Trophoblast cell (in vitro differentiated cells and primary cell): Measurements from ENCODE around the gene EPHB2.
A peak's percentile ranks its signal among the peaks of the same experiment; 100 is the strongest.
"Not testable (repeated sequence)": the region's sequence is repeated elsewhere in the genome, so short reads cannot be mapped to it uniquely, and the experiment has no call there.

Experiments
- DNase-seq, 2 donors: peaks; one replicate each; pipeline ENCODE4 v3.0.0-alpha.2; 2016
- H2AFZ ChIP-seq: 2 replicates; pipeline ENCODE4 v1.6.1; 2013; ENCODE audit warnings: low read length, moderate library complexity, mild to moderate bottlenecking; ENCODE audit not compliant: insufficient read depth, poor library complexity
- H2AK5ac ChIP-seq: 2 replicates; pipeline ENCODE4 v1.6.1; 2013; ENCODE audit warnings: mild to moderate bottlenecking, low read length
- H2BK120ac ChIP-seq: 2 replicates; pipeline ENCODE4 v1.6.1; 2013; ENCODE audit warnings: low read length, mild to moderate bottlenecking, moderate library complexity; ENCODE audit not compliant: insufficient read depth, poor library complexity
- H2BK12ac ChIP-seq: 2 replicates; pipeline ENCODE4 v1.6.1; 2013; ENCODE audit warnings: mild to moderate bottlenecking, low read length, moderate library complexity
- H2BK5ac ChIP-seq: 2 replicates; pipeline ENCODE4 v1.6.1; 2013; ENCODE audit warnings: low read length, low read depth, moderate library complexity, mild to moderate bottlenecking; ENCODE audit not compliant: poor library complexity
- H3K14ac ChIP-seq: 2 replicates; pipeline ENCODE4 v1.6.1; 2013; ENCODE audit warnings: mild to moderate bottlenecking, low read length
- H3K18ac ChIP-seq: 2 replicates; pipeline ENCODE4 v1.6.1; 2013; ENCODE audit warnings: mild to moderate bottlenecking, low read length
- H3K23ac ChIP-seq: 2 replicates; pipeline ENCODE4 v1.6.1; 2013; ENCODE audit warnings: low read length
- H3K27ac ChIP-seq: 2 replicates; pipeline ENCODE4 v1.5.1; 2013; ENCODE audit warnings: low read depth, mild to moderate bottlenecking, inconsistent platforms, low read length, moderate library complexity
- H3K27me3 ChIP-seq: 2 replicates; pipeline ENCODE4 v1.6.1; 2013; ENCODE audit warnings: inconsistent platforms, mild to moderate bottlenecking, low read length, moderate library complexity; ENCODE audit not compliant: insufficient read depth
- H3K36me3 ChIP-seq, 2 experiments: 1 replicate in 1 of 2; 2 replicates in 1 of 2; pipeline ENCODE4 v1.6.1; 2013; ENCODE audit warnings: low read length in 2 of 2, mild to moderate bottlenecking in 2 of 2, moderate library complexity in 1 of 2; ENCODE audit not compliant: insufficient read depth in 2 of 2, control insufficient read depth in 1 of 2
- H3K4ac ChIP-seq: 2 replicates; pipeline ENCODE4 v1.6.1; 2013; ENCODE audit warnings: low read depth, mild to moderate bottlenecking, low read length, moderate library complexity
- H3K4me1 ChIP-seq, 2 experiments: 1 replicate in 1 of 2; 2 replicates in 1 of 2; pipeline ENCODE4 v1.6.1; 2013; ENCODE audit warnings: low read length in 2 of 2, mild to moderate bottlenecking in 2 of 2, moderate library complexity in 1 of 2; ENCODE audit not compliant: insufficient read depth in 2 of 2, control insufficient read depth in 1 of 2
- H3K4me2 ChIP-seq: 2 replicates; pipeline ENCODE4 v1.6.1; 2013; ENCODE audit warnings: inconsistent platforms, mild to moderate bottlenecking, low read length, moderate library complexity
- H3K4me3 ChIP-seq: 2 replicates; pipeline ENCODE4 v1.5.1; 2013; ENCODE audit warnings: mild to moderate bottlenecking, low read depth, low read length, inconsistent platforms
- H3K79me1 ChIP-seq: one replicate; pipeline ENCODE4 v1.6.1; 2013; ENCODE audit warnings: low read length
- H3K79me2 ChIP-seq: 2 replicates; pipeline ENCODE4 v1.6.1; 2013; ENCODE audit warnings: low read length, mild to moderate bottlenecking; ENCODE audit not compliant: control insufficient read depth, insufficient read depth, poor library complexity
- H3K9ac ChIP-seq: 2 replicates; pipeline ENCODE4 v1.6.1; 2013; ENCODE audit warnings: mild to moderate bottlenecking, low read length
- H3K9me3 ChIP-seq: 2 replicates; pipeline ENCODE4 v1.6.1; 2013; ENCODE audit warnings: low read depth, mild to moderate bottlenecking, control low read depth, inconsistent platforms, low read length; ENCODE audit not compliant: insufficient read depth
- H4K12ac ChIP-seq: 2 replicates; pipeline ENCODE4 v1.6.1; 2013; ENCODE audit warnings: low read depth, mild to moderate bottlenecking, low read length, moderate library complexity
- H4K8ac ChIP-seq: 2 replicates; pipeline ENCODE4 v1.6.1; 2013; ENCODE audit warnings: low read depth, mild to moderate bottlenecking, low read length, moderate library complexity
- H4K91ac ChIP-seq: one replicate; pipeline ENCODE4 v1.6.1; 2013; ENCODE audit warnings: low read depth, mild to moderate bottlenecking, low read length, moderate library complexity
- WGBS: extraction: QIAGEN DNeasy Blood & Tissue Kit; methylation state at CpG from one replicate; pipeline ENCODE4 v1.1.7; 2013; ENCODE audit warnings: missing lambda C conversion rate; ENCODE audit not compliant: insufficient read length, insufficient coverage; ENCODE audit errors: extremely low coverage; 5-methylcytosine and 5-hydroxymethylcytosine counted together

The EPHB2 gene

DNA sequence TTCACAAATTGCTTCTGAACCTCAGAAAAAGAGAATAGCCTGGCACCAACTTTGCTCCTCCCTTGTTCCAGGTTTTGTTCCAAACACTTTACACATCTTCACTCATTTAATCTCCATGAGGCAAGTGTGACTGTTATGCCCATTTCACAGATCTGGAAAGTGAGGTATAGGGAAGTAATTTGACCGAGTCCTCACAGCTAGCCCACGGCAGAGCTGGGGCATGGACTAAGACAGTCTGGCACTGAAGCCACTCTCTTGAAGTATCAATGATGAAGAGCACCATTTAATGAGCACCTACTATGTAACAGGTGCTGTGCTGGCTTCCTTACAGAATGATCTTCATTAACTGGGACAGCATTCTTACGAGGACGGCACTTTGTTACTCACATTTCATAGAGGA lies 38.6 kb upstream of the EPHB2 start:
- Histone ChIP-seq H3K4me2 (no peak overlapping the region), H3K9me3 (no peaks in the 10 kb centered on the region), H3K27me3 (no peaks in the 10 kb centered on the region), H3K27ac (no peak overlapping the region), H3K79me1 (no peaks in the 10 kb centered on the region), H3K36me3 (no peaks in the 10 kb centered on the region), H2AK5ac (no peak overlapping the region), H3K23ac (no peak overlapping the region), H3K18ac (no peak overlapping the region), H2AFZ (no peak overlapping the region), H3K4me3 (no peak overlapping the region), H2BK12ac (no peak overlapping the region), H3K14ac (no peak overlapping the region), H3K4ac (no peak overlapping the region), H4K91ac (no peak overlapping the region), H4K8ac (no peak overlapping the region), H2BK5ac (no peak overlapping the region), H2BK120ac (no peak overlapping the region), H3K79me2 (no peaks in the 10 kb centered on the region), H3K9ac (no peak overlapping the region), H4K12ac (no peak overlapping the region), H3K4me1 (peaks cover 0 to 2% of the 10 kb centered on the region in 2 experiments)
- no peak for DNase-seq
- no CpG with 5 or more reads among the region's 4 CpGs for WGBS

DNA sequence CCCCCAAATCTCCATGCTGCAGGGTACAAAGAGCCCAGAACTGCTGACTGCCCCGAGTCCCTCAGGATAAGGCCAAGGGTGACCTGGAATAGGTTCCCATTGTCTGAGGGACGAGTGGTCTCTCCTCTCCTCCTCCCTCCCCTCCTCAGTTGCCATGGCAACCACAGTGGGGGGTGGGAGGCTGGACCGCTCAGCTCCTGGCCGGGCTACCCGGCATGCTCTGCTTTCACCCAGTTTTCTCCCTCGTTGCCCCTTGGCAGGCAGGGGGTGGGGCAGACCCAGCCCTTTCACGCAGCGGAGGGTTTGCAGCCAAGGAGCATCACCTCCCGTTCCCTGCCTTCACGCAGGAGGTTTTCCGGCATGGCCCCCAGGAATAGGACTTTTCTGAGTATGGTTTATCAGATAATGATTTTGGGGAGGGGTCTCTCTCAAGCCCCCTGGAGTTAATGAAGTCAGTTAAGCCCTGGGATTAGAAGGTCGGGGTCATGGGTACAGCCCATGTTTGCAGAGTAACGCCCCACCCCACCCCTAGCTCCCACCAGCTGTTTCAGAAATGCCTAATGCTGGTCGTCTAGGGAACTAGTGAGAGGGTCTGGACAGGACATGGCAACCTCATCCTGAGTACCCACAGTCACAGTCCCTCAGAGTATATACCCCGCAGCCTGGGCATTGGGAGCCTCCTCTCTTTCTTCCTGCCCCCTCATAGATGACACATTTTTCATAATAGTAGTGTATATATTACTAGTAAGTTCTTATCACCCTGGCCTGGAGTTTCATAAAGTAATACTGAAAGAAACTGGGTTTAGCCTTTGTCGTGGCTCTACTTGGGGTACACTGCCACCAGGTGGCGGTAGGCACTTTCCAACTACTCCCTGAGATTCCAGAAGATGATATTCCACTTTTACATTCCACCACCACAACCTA lies 36.9 kb upstream of the EPHB2 start:
- no peak overlapping the region for H4K91ac ChIP-seq
- no peak overlapping the region for H4K8ac ChIP-seq
- no peak overlapping the region for H2AK5ac ChIP-seq
- peak; percentile 12 to 73 for DNase-seq
- no peak overlapping the region for H4K12ac ChIP-seq
- H3K4me1 ChIP-seq, result peaks cover 0 to 2% of the 10 kb centered on the region in 2 experiments
- H3K79me2 ChIP-seq, result no peaks in the 10 kb centered on the region
- no peak overlapping the region for H2AFZ ChIP-seq
- H3K4me2 ChIP-seq, result no peak overlapping the region
- H3K4me3 ChIP-seq, result no peak overlapping the region
- no peak overlapping the region for H3K14ac ChIP-seq
- no peak overlapping the region for H3K9ac ChIP-seq
- no peak overlapping the region for H2BK120ac ChIP-seq
- no peaks in the 10 kb centered on the region for H3K27me3 ChIP-seq
- H3K18ac ChIP-seq, result no peak overlapping the region
- no peaks in the 10 kb centered on the region for H3K36me3 ChIP-seq
- WGBS, result no CpG with 5 or more reads among the region's 17 CpGs
- no peak overlapping the region for H2BK12ac ChIP-seq
- no peak overlapping the region for H2BK5ac ChIP-seq
- H3K27ac ChIP-seq, result no peak overlapping the region
- no peak overlapping the region for H3K23ac ChIP-seq
- H3K4ac ChIP-seq, result no peak overlapping the region
- no peaks in the 10 kb centered on the region for H3K79me1 ChIP-seq
- H3K9me3 ChIP-seq, result peaks cover 4% of the 10 kb centered on the region

DNA sequence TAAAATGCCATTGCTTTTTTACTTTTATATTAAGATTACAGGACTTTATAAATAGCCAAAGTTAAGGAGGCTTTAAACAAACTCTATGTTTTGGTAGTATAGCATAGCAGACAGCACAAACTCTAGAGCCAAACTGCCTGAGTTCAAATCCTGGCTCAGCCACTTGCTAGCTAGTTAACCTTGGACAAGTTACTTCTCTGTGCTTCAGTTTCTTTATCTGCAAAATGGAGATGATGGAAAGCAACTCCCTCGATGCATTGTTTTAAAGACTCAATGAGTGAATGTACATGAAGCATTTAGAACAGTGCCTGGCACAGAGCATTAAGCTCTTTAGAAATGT lies 36.3 kb upstream of the EPHB2 start:
- no CpG with 5 or more reads among the region's 1 CpG for WGBS
- peaks cover 0 to 2% of the 10 kb centered on the region in 2 experiments for H3K4me1 ChIP-seq
- no peak overlapping the region for H3K4me2 ChIP-seq
- no peaks in the 10 kb centered on the region for H3K79me1 ChIP-seq
- H3K18ac ChIP-seq, result no peak overlapping the region
- H2BK5ac ChIP-seq, result no peak overlapping the region
- no peak overlapping the region for H3K4ac ChIP-seq
- H3K9ac ChIP-seq, result no peak overlapping the region
- H3K23ac ChIP-seq, result no peak overlapping the region
- no peak overlapping the region for H2AK5ac ChIP-seq
- no peak overlapping the region for H3K27ac ChIP-seq
- H3K36me3 ChIP-seq, result no peaks in the 10 kb centered on the region
- H4K91ac ChIP-seq, result no peak overlapping the region
- H2BK120ac ChIP-seq, result no peak overlapping the region
- no peak overlapping the region for H3K14ac ChIP-seq
- no peak overlapping the region for H3K4me3 ChIP-seq
- no peaks in the 10 kb centered on the region for H3K27me3 ChIP-seq
- no peak overlapping the region for H2BK12ac ChIP-seq
- H3K9me3 ChIP-seq, result peaks cover 6% of the 10 kb centered on the region
- H4K8ac ChIP-seq, result no peak overlapping the region
- no peak overlapping the region for H4K12ac ChIP-seq
- no peaks in the 10 kb centered on the region for H3K79me2 ChIP-seq
- no peak for DNase-seq
- no peak overlapping the region for H2AFZ ChIP-seq

DNA sequence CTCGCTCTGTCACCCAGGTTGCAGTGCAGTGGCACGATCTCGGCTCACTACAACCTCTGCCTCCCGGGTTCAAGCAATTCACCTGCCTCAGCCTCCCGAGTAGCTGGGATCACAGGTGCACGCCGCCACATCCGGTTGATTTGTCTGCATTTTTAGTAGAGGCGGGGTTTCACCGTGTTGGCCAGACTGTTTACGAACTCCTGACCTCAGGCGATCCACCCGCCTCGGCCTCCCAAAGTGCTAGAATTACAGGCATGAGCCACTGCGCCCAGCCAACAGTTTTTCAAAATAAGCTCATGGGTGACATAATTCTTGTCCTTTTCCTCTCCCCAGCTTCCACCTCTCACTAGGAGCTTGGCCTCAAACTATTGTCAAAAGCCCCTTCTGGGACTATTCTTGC lies 34.5 kb upstream of the EPHB2 start:
- not testable (repeated sequence) for H3K36me3 ChIP-seq, H3K23ac ChIP-seq, H2BK12ac ChIP-seq, H4K12ac ChIP-seq, H4K8ac ChIP-seq, H3K9ac ChIP-seq, H2AK5ac ChIP-seq, H3K27ac ChIP-seq, H3K79me1 ChIP-seq, H3K27me3 ChIP-seq, H3K4me2 ChIP-seq, H3K18ac ChIP-seq, H3K14ac ChIP-seq, H3K4me1 ChIP-seq, H3K9me3 ChIP-seq, H2BK5ac ChIP-seq, H3K4ac ChIP-seq, H4K91ac ChIP-seq, H3K79me2 ChIP-seq, H2AFZ ChIP-seq, H2BK120ac ChIP-seq, H3K4me3 ChIP-seq
- no CpG with 5 or more reads among the region's 15 CpGs for WGBS
- peak; percentile 52 to 66 for DNase-seq
